Activated CD8-positive, alpha-beta memory T cell treated with anti-CD3 and anti-CD28 coated beads, Interleukin-2, amount 50 U/mL, for 1 hour (primary cell): ENCODE measurements around the gene OGFRL1.

Experiments
- DNase-seq: peaks from one replicate; pipeline ENCODE4 v3.0.0-alpha.2; 2020; ENCODE audit errors: extremely low read depth

Gene OGFRL1

DNA sequence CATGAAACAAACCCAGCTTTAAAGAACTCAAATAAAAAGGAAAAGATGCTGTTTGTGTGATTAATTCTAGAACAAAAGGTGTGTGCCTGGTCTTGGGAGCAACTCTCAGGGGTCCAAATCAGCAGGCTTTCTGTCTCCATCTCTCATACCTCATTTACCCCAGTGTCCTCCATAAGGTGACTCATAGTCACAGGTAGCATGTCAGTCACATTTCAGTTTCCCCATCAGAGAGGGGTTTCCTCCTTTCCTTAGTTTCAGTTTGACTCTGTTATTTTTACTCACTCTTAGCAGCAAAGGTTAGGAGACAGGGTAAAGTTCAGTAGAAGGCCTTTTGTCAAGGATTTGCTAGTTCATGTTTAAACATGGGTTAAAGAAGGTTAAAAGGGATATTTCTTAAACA lies 46.2 kb downstream of the OGFRL1 start:
- DNase-seq: no peak

GRCh38 chr6:71335544-71335943 lies 46.9 kb downstream of the OGFRL1 start:
- no peak for DNase-seq

DNA sequence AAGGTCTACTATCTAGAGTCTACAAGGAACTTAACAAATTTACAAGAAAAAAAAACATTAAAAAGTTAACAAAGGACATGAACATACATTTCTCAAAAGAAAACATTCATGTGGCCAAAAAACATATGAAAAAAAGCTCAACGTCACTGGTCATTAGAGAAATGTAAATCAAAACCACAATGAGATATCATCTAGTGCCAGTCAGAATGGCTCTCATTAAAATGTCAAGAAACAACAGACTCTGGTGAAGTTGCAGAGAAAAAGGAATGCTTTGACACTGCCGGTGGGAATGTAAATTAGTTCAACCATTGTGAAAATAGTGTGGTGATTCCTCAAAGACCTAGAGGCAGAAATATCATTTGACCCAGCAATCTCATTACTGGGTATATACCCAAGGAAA lies 48.3 kb downstream of the OGFRL1 start:
- no peak for DNase-seq

DNA sequence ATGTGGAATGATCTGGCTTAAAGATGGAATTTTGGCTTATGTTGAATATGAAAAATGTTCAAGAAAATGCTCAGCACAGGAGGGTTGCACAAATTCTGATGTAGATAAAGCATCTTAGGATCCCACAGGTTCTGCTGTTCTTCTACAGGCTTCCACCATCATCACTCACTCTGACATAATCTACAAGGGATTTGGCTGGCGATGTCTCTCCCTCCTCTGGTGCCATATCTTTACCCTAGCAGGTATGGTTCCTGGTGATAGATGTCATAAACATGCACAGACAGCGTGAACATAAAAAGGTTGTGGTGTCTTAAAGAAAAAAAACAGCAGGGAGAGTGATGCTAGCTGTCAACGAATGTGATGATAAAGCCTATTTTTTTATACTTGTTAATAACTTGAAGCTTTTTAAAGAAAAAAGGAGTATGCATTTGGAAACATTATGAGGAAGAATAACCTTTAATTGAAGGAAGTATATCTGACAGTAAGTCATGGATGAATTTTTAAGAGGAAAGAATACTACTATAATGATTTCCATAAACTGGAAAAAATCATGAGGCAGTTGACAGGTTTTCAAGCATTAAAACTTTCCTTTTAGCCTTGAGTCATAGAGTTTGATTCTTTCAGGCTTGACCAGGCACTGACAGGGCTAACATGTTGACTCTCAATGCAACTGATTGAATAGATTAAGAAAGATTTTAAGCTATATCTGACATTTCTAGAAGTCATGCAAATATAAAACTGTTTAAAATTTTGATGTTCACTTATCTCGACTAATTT lies 50.1 kb downstream of the OGFRL1 start:
- no peak for DNase-seq

DNA sequence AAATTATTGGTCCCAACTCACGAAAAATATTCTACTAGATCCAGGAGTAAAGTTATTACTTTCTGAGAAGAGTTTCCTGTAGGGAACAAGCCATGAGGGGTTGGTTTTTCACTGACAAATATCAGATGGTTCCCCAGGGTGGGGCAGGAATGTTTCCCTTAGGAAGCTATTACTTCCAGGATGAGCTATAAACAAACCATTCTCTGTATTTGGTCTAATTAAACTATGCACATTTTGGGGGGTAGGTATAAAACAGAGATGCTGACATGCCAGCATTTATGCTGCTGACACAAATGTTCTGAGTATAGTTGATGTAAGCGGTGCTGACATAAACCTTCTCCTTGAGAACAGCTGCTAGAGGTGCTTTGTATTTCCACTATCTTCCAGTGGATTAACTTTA lies 54.2 kb downstream of the OGFRL1 start:
- DNase-seq: no peak

DNA sequence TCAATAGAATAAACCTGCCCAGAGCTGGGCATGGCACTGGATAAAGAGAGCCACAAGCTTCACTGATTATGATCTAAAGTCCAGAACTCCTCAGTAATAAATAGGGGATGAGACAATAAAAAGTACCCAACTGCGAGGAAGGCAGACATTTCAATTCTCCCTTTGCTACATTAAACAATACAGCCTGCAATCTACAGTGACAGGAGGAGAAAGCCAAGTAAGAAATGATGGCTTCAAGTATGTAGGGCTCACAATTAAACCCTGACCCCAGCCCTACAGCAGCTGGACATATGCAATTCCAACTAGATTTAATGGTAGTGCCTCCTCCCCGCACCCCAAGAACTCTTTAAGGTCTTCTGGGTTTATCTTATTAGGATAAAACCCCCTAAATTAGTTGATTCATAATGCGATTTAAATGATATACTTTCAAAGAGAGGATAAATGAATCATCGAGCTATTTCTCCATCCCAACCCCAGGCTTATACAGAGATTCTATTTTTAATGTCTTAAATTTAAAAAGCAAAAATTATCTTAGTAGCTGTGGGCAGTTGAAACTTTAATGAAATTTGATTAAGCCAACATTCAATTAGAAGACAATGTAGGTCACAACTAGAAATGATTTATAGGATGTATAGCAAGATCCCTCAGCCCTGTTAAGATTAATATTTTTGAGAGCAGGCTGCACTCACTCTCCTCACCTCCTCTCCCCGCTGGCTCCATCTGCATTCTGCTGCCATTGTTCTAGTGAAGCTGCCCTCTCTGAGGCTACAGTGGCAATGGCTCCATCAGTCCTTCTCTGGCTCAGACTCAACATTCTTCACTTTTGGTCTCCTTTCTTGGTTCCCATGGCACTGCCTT lies 57.1 kb downstream of the OGFRL1 start:
- no peak for DNase-seq

GRCh38 chr6:71346334-71346694 lies 57.7 kb downstream of the OGFRL1 start:
- DNase-seq: no peak

- DNase-seq: no peak
Measured at GRCh38 chr6:71347119-71347518, 58.5 kb downstream of the OGFRL1 start.

- DNase-seq: no peak
Measured at GRCh38 chr6:71349395-71349794, 60.8 kb downstream of the OGFRL1 start.

DNA sequence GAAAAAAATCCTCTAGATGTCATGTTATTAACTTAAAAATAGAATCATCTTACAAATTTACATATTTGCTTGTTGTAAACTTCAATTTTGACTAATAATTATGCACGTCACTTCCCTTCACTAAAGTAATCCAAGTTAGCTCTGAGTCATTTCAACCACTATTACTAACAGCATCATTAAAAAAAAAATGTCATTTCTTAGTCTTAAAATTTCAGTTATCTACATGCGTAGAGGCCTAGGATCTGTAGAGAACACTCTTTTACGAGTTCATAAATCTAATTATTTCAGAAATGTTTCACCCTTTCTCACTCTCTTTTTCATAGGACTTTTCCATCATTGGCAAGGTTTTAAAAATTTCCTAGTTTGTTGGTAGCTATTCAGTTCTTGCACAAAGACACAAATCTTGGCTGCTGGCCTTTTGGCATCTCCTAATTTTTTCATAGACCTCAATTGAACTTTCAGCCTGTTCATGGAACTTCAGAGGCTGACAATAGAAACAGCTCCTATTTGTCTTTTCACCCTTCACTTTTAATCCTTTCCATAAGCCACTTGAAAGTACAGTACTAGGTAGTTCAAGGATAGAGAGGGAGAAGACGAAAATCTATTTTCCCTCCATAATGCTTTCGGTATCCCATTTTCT lies 61.5 kb downstream of the OGFRL1 start:
- no peak for DNase-seq

DNA sequence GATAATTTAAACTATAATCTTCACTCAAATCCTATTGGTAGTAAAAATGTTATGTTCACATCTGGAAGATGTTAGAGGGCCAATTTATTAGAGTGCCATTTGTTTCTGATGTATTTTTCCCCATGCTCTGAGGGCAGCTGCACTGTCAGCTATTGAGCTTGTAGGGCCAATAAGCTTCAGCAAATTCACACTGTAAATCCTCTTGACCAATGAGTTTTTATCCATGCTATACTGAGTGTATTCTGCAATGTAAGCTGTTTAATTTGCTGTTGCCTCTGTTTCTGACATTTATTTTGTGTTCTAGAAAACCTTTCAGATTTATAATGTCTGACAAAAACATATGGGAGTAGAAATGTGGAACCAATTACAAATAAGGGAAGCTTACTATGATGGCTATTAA lies 62.6 kb downstream of the OGFRL1 start:
- DNase-seq: no peak
